Stimulated activated naive CD4-positive, alpha-beta T cell (primary cell): ENCODE measurements around the gene SLC35F6.
"Not testable (repeated sequence)": the region's sequence is repeated elsewhere in the genome, so short reads cannot be mapped to it uniquely, and the experiment has no call there.

Experiments
- DNase-seq, 6 experiments: peaks; one replicate each; lab custom pipeline; 2025; lab: John Stamatoyannopoulos, UW

Gene SLC35F6

DNA sequence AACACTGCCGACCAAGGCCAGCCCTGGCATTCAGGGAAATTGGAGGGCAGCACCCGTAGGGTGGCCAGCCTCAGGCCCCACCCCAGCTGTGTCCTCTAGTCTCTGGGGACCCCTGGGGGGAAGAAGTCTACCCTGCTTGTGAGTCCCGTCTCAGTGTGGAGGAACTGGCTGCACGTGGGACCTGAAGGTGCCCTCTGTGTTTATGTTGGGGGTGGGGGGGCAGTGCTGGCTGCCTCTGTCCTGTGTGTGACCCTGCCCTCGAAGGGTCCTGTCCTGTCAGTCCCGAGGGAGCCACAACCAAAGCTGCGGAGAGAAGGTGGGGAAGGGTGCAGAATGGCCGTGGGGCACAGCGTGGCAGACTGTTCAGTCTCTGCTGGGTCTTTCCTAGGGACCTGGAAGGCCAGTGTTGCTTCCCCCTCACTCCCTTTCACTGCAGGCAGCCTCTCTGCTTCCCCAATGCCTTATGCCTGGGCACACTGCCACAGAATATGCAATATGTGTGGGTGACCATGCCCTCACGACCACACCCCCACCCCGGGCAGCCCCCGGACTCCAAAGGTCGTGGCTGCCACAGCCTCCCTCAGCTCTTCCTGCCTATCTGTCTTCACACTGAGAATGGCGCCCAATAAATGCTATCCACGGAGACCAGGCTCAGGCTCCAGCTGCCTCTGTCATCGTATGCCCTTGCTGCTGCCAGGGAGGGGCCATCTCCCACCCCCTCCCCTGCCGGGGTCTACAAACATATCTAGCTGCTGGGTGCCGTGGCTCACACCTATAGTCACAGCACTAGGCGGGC, 33.3 kb upstream of the SLC35F6 start:
- no peak for DNase-seq

DNA sequence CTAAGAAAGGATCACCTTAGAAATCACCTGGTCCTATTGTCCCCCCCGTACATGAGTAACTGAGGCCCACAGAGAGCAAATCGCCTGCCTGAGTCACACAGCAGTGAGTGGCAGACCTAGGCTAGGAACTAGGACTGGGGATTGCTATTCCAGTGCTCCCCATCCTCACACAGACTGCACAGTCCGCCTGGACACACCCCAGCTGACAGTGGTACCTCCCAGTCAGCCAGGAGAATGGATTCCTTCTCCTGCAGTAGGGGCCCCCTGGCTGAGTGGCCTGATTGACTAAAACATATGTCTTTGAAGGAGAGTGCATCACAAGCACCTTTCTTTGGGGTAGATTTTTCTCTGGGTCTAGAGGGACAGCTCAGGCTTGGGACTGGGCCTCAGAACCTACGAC, 32.4 kb upstream of the SLC35F6 start:
- no peak for DNase-seq

DNA sequence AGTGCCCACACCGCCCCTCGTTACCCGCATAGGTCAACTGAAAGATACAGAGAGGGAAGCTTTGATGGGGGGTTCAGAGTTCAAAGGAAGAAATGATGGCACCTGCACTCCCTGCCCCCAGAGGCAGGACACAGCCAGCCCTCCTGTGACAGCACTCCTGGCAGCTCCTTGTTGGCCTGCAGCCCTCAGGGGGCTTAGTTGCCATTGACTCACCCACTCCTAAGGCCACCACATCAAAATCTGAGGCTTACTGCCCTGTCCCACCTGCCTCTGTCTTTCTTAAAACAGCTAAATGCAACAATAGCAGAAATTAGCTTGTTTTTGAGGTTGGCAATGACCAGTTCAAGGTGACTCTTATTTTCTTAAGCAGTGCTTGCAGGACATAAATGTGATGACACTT, 31.6 kb upstream of the SLC35F6 start:
- no peak for DNase-seq

DNA sequence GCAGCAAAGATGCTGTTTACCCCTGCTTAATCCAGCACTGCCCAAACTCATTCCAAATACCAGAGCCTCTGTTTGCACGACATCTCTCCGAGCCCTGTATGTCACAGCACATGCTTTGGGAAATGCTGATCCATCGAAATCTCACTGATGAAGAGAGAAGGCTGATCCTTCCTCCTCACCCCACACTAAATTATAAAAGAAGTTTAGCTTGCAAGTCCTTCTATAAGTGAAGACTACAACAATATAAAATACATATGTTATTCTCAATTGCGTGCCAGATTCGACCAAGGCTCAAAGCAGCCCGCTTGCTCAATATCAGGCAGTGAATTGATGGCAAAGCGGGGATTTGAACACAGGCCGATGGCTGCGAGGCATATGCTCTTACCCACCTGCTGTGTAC, 30.7 kb upstream of the SLC35F6 start:
- DNase-seq: no peak

DNA sequence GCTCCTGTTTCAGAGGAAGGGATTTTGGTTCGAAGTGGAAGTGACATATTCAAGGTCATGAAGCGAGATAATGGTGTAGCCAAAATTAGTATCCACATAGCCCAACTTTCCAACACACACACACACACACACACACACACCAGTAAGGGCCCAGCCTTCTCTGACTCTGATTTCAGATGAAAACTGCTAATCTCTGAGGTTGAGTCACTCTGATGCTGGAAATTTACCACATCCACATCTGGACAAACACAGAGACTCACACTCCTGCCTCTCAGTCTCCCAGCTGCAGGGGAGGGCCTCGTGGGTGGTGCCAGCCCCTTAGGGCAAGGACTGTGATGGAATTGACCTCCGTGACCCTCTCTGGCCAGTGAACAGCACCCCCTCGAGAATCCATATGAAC, 29.0 kb upstream of the SLC35F6 start:
- no peak for DNase-seq

DNA sequence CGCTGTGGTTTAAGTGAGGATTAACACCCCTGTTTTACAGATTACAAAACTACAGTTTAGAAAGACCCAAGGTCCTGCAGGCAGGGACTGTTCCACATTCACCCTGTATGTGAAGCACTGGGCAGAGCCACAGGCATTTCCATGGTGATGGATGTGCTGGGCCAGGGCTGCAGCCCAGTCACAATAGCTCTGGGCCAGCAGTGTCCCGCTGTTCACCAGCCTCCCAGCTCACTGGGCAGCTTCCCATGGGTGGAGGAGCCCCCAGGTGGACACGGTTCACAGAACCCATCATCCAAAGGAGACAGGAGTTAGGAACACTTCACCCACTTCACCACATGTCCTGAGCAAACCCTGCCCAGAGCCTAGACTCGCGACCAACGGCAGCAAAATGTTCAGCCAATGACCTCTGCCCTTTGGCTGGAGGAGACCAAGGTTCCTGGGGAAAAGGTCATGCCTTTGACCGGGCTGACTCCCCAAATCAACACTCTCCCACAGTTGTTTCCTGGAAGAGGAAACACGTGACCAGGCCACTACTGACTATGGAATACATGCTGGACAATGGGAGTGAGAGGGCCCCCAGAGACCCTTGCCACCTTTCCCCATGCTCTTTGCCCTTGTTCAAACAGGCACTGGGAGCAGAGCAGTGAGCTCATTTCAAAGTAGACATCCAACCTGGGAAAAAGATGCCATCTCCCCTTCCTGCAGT, 28.0 kb upstream of the SLC35F6 start:
- DNase-seq: peak in 1 of 6 experiments; percentile 3

DNA sequence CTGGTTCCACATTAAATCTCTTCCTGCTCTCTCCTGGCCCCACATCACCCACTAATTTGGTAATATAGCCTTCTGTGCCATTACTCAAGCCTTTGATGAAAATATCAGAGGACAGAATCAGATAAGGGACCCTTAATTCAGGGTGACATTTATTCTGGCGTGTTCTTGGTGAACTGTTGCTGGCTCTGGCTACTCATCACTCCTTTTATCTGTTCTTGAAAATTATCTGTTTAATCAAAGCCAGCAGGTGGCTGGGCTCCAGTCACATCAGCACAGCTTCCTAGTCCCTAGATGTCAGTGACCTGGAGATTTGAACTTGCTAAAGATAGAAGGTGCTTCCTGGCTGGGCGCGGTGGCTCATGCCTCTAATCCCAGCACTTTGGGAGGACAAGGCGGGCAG, 26.9 kb upstream of the SLC35F6 start:
- DNase-seq: no peak

DNA sequence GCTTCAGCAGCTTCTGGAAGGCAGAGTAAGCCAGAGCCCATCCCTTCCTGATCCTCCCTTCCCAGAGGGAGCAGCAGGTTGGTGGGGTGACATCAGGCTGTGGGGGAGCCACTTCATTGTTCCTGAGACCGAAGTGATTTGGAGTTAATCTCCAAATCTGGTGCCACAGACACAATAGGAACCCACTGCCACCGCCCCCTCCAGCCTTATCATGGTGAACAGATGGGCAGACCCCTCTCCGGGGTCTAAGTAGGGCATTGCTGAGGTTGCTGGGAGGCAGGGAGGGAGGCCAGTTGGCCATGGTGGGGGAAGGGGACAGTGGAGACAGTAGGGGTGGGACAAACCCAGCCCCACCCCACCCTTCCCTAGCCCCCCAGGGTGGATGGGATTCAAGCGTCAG, 25.6 kb upstream of the SLC35F6 start:
- no peak for DNase-seq

DNA sequence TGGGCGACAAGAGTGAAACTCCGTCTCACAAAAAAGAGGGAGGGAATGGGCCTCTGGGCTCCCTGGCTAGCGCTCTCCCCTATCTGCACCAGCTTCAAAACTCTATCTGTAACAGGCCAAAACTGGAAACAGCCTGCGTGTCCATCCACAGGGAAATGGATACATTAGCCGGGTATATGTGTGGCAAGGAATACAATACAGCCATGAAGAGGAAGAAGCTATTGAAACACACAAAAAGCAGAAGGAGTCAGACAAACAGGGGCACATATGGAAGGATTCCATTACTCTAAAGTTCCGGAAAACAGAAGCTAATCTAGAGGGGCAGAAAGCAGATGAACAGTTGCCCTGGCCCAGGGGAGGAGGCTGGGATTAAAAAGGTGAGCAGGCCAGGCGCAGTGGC, 24.6 kb upstream of the SLC35F6 start:
- no peak for DNase-seq

DNA sequence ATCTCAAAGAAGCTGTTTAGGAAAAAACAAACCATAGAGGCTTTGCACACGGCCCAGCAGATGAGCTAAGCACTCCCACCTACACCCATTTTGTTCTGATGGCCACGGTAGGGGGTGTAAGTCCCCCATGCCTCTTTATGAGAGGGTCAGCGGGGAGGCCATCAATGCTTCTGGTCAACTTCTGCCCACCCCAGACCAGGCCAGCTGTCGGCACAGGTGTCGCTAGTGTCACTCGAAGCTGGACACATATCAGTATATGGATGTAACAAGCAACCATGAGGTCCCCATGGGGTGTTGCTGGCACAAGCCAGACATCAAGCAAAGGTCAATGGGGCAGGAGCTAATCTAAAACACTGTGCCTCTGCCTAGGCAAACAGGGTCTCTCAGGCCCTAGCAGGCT, 23.7 kb upstream of the SLC35F6 start:
- DNase-seq: no peak

DNA sequence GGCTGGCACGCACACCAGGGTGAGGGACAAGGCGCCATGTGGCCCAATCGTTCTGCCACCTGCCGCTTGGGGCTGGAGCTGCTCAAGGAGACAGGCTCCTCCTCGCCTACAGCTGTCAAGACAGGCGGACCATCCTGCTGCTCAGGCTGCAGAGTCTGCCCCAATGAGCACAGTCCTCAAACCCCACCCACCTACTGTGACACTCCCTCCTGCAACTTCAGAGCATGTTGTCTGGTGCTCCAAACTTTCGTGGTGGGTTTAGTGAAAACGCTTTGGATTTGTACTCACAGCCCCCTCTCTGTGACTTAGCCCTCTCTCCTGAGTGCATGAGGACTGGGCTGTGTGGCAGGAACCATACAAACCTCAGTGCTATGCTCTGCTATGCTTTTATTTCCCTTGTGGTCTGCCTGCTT, 23.2 kb upstream of the SLC35F6 start:
- DNase-seq: peak in 1 of 6 experiments; percentile 3

DNA sequence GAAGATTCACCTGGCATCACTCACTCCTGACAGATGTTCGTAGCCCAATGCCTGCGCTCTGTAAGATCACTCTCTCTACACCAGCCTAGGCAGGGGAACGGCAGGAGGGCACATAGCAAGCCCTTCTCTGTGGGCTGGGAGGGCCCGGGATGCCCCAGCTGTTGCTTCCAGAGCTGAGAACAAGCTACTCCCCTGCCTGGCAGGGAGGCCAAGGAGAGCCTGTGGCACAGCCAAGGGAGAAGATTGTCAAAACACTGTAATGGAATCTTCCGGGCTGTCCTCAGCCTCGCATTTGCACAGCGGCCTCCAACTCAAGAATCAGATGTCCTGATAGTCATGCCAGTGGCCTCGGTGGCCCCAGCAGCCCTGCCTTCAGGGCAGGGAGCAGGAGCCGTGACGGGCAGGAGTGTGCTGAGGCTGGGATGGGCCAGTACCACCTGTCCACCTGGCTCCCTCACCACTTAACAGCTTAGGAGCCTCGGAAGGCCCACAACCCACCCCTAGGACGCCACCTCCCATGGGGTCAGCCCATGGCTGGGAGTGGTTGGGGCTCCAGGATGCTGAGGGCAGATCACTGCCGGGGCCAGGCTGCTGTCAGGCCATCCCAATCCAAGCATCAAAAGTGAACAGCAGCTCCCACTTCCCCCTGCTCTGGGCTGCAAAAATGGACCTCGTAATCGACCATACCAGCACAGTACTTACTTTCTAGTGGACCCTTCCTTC, 21.9 kb upstream of the SLC35F6 start:
- no peak for DNase-seq

DNA sequence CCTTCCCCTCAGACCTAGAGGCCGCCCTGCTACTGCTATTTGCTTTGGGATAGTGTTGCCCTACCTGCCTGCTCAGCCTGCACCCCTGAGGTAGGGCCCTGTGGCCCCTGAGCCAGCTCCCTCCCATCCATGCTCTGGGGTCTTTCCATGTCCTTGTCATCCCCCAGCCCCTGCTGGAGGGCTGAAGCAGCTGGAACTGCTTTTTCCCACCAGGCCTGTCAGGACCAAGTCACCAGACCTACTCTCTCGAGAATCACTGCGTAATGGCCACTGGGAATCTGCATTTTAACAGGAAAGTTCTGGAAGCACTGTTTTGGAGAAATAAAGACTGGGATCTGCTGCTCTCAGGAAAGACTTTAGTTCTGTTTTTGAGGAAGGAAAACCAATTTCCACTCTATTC, 20.2 kb upstream of the SLC35F6 start:
- no peak for DNase-seq

DNA sequence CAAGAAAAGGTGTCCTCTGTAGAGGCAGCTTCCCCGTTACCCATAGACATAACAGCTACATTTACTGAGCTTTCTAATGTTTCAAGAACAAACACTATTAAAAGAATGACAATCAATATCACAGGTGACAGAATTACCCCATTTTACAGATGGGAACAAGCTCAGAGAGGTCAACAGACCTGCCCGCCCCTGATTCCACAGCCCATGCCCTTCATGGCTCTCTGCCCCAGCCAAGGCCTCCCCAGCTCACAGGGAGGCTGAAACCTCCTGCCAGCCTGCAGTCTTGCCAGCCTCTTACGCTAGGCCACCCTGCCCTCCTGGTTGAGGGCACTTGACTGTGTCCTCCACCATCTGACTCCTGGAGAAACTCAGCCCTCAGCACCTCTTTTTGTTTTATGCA, 19.1 kb upstream of the SLC35F6 start:
- DNase-seq: no peak

DNA sequence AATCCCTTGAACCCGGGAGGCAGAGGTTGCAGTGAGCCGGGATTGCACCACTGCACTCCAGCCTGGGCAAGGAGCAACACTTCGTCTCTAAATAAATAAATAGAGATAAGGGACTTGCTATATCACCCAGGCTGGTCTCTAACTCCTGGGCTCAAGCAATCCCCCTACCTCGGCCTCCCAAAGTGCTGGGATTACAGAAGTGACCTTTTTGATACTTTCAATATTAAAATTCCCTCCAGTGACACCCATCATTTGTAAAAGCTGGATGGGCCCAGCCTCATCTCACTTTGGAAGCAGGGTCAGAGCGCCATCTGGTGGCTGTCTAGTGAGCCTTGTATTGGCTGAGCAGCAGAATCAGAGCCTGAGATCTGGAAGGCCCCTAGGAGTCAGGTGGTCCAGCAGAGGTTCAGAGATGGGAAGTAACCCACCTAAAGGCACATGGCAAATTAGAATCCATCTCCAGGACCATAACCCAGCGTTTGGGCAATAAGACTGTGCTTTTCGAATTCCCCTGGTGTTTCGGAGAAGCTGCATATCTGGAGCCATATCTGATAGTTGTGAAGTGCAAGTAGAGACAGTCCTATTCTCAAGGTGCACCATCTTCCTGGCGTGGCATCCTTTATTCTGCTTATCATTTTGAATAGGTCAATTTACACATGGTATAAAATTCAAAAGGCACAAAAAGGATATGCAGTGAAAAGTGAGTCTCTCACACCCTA, 18.3 kb upstream of the SLC35F6 start:
- peak; percentile 35 to 76 (median 66) for DNase-seq

DNA sequence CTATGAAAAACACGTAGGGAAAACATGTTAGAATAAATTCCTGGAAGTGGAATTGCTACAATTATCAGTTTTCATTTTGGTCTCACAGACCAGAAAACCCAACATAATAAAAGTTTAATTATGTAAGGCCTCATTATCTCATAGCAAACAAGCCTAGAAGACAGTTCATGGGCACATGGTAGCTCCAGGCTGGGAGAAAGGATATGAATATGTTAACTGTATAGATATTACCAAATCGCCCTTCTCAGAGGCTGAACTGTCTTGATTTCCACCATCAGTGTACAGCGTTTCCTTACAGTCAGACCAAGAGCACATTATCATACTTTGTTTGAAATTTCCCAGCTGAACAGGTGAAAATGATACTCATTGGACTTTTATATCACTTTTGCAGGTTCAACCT, 17.1 kb upstream of the SLC35F6 start:
- no peak for DNase-seq

DNA sequence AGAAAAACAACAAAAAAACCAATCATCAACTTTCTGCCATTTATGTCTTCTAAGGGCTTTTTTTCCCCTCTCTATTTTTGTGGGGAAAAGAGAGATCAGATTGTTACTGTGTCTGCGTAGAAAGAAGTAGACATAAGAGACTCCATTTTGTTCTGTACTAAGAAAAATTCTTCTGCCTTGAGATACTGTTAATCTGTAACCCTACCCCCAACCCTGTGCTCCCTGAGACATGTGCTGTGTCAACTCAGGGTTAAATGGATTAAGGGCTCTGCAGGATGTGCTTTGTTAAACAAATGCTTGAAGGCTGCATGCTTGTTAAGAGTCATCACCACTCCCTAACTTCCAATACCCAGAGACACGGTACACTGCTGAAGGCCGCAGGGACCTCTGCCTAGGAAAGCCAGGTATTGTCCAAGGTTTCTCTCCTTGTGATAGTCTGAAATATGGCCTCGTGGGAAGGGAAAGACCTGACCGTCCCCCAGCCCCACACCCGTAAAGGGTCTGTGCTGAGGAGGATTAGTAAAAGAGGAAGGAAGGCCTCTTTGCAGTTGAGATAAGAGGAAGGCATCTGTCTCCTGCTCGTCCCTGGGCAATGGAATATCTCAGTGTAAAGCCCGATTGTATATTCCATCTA, 14.2 kb upstream of the SLC35F6 start:
- not testable (repeated sequence) for DNase-seq

DNA sequence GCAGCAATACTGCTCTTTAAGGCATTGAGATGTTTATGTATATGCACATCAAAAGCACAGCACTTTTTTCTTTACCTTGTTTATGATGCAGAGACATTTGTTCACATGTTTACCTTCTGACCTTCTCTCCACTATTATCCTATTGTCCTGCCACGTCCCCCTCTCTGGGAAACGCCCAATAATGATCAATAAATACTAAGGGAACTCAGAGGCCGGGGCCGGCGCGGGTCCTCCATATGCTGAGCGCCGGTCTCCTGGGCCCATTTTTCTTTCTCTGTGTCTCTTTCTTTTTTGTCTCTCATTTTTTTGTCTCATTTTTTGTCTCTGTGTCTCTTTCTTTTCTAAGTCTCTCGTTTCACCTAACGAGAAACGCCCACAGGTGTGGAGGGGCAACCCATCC, 13.6 kb upstream of the SLC35F6 start:
- DNase-seq: not testable (repeated sequence)

DNA sequence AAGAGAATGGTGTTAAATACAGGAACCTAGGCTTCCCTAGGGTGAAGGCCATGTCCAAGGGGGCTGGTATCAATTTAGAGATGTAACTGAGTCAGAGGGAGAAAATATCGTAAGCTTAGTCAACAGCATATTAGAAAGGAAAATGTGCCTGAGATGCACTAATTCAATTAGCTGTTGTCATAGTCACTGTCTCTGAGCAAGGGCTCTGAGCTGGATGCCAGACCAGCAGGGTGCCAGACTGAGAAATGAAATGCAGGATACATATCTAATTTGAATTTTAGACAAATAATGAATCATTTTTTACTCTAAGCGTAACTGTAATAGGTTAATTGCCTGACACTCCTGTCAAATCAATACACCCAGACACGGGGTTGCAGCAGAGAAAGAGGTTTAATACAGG, 11.4 kb upstream of the SLC35F6 start:
- no peak for DNase-seq

DNA sequence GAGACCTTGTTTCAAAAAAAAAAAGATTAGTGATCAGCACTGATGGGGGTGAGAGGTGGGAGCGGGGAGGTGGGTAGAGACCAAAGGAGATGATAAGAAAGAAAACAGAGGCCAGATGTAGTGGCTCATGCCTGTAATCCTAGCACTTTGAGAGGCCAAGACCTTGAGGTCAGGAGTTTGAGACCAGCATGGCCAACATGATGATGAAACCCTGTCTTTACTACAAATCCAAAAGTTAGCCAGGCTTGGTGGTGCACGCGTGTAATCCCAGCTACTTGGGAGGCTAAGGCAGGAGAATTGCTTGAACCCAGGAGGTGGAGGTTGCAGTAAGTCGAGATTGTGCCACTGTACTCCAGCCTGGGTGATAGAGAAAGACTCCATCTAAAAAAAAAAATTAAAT, 9.5 kb upstream of the SLC35F6 start:
- DNase-seq: no peak

DNA sequence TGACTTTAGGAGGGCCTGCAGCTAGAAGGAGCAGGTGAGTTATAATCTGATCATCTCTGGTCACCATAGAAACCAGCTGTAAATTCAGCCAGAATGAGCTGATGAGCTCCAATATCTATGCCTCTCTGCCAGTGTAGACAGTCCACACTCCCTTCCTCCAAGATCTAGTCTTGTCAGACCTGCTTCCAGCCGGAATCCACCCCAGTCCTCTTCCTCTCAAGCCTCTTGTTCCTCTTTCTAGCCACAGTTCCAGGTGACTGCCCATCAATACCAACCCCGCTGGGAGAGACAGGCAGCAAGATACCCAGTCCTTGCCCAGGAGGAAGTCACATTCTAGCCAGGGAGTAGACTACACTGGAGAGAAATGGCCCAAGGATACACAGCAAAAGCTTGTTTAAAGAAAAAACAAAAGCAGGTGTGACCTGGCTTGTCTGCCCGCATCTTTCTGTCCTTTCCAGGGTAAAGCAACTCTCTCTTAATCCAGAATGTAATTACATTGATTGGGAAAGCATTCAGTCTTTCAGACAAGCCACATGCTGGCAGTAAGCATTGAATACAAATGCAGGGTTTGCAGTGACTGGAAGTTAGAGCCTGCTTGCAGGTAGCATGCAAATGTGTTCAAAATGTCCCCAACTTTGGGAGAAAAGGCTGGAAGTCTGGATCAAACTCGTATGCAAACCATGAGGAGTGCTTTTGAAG, 9.0 kb upstream of the SLC35F6 start:
- DNase-seq: no peak
